GM19025 (cell line): Measurements from ENCODE around the gene LUC7L3.
"Not testable (repeated sequence)": the region's sequence is repeated elsewhere in the genome, so short reads cannot be mapped to it uniquely, and the experiment has no call there.

ENCODE experiments used
- ATAC-seq: cut with Tn5 transposase; IDR thresholded peaks from one replicate; pipeline ENCODE4 v1.9.1; 2021; ENCODE audit warnings: mild to moderate bottlenecking, low read depth, moderate library complexity; ENCODE audit not compliant: unreplicated experiment

The LUC7L3 gene

GRCh38 chr17:50719144-50719923, at the start of gene LUC7L3:
Gene LUC7L3 (plus strand): TSS chr17:50719603. CDS start chr17:50719733, 130 bp downstream.
- peak; percentile 90 for ATAC-seq

GRCh38 chr17:50672071-50672470, 47.3 kb upstream of the LUC7L3 start:
- ATAC-seq, result no peak

- ATAC-seq, result no peak
Measured at GRCh38 chr17:50672831-50673551, 46.4 kb upstream of the LUC7L3 start.

- no peak for ATAC-seq
Measured at GRCh38 chr17:50675190-50675589, 44.2 kb upstream of the LUC7L3 start.

GRCh38 chr17:50675627-50676026, 43.8 kb upstream of the LUC7L3 start:
- no peak for ATAC-seq

GRCh38 chr17:50676065-50676975, 43.1 kb upstream of the LUC7L3 start:
- ATAC-seq, result no peak

GRCh38 chr17:50677851-50678375, 41.5 kb upstream of the LUC7L3 start:
- ATAC-seq, result no peak

- no peak for ATAC-seq
Measured at GRCh38 chr17:50679008-50679544, 40.3 kb upstream of the LUC7L3 start.

- no peak for ATAC-seq
Measured at GRCh38 chr17:50680126-50680525, 39.3 kb upstream of the LUC7L3 start.

- ATAC-seq, result not testable (repeated sequence)
Measured at GRCh38 chr17:50680543-50681262, 38.7 kb upstream of the LUC7L3 start.

GRCh38 chr17:50681263-50682200, 37.9 kb upstream of the LUC7L3 start:
- ATAC-seq, result no peak

- no peak for ATAC-seq
Measured at GRCh38 chr17:50682441-50682840, 37.0 kb upstream of the LUC7L3 start.

GRCh38 chr17:50682938-50683337, 36.5 kb upstream of the LUC7L3 start:
- no peak for ATAC-seq

- no peak for ATAC-seq
Measured at GRCh38 chr17:50683434-50684287, 35.7 kb upstream of the LUC7L3 start.

GRCh38 chr17:50684288-50684611, 35.2 kb upstream of the LUC7L3 start:
- ATAC-seq, result no peak

- no peak for ATAC-seq
Measured at GRCh38 chr17:50684612-50685333, 34.6 kb upstream of the LUC7L3 start.

GRCh38 chr17:50685334-50685665, 34.1 kb upstream of the LUC7L3 start:
- ATAC-seq, result no peak
